Vagina (tissue), 2 donors: ENCODE measurements around the gene ALOX15B.

Source experiments
- POLR2A ChIP-seq, 2 donors: fragments of 450-650 bp; IDR thresholded peaks; one replicate each; pipeline ENCODE4 v1.6.1; 2017; ENCODE audit warnings: antibody characterized with exemption in 2 of 2, mild to moderate bottlenecking in 2 of 2, moderate library complexity in 2 of 2
- TF ChIP-seq, protein P1 (sequence below), 3 experiments: fragments of 450-650 bp in 2 of 3; fragments of 200-600 bp in 1 of 3; sonication (generic) in 1 of 3; IDR thresholded peaks; one replicate each; pipeline ENCODE4 v1.5.1; 2017 to 2019; ENCODE audit warnings: antibody characterized with exemption in 3 of 3, mild to moderate bottlenecking in 2 of 3, moderate library complexity in 2 of 3

DNA sequence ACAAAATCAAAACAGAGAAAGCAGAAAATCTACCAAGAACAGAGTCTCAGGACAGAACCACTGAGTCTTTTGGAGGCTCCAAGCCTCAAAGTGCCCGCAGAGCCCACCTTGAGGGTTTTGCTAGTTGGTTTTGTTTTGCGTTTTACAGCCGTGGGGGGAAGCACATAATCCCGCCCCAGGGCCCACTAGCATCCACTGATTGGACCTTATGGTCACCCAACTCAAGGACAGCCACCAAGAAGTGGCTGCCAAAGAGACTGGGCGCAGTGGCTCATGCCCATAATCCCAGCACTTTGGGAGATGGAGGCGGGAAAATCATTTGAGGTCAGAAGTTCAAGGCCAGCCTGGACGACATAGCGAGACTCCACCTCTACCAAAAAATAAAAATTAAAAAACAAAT is 9.9 kb downstream of the ALOX15B start:
- no peak for TF ChIP-seq POLR2A (IDR thresholded peaks at IDR 0.05)
- TF ChIP-seq, protein P1, sequence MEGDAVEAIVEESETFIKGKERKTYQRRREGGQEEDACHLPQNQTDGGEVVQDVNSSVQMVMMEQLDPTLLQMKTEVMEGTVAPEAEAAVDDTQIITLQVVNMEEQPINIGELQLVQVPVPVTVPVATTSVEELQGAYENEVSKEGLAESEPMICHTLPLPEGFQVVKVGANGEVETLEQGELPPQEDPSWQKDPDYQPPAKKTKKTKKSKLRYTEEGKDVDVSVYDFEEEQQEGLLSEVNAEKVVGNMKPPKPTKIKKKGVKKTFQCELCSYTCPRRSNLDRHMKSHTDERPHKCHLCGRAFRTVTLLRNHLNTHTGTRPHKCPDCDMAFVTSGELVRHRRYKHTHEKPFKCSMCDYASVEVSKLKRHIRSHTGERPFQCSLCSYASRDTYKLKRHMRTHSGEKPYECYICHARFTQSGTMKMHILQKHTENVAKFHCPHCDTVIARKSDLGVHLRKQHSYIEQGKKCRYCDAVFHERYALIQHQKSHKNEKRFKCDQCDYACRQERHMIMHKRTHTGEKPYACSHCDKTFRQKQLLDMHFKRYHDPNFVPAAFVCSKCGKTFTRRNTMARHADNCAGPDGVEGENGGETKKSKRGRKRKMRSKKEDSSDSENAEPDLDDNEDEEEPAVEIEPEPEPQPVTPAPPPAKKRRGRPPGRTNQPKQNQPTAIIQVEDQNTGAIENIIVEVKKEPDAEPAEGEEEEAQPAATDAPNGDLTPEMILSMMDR (IDR thresholded peaks at IDR 0.05) = no peak
